ENCODE results near the gene ST6GALNAC3.

ST6GALNAC3 gene

DNA sequence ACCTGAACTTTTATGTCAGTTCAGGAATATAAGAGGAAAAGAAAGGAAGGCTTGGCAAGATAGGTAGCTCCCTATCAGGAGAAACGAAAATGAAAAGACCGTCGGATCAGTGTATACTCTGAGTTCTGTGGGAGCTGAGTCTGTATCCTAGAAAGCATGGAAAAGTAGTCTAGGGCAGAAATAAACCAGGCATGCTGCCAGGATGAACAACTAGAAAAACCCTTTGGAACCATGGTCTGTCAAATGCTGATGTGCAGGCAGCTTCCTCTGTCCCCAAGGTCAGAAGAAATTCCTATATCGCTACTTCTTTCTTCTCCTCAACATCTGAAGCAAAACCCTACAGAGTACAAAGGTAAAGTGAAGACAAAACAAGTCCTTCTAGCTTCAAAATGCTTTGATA lies 268.8 kb downstream of the ST6GALNAC3 start:
- Histone ChIP-seq H3K36me3 (replicated peaks) (no peaks in the 10 kb centered on the region), H3K27me3 (replicated peaks) (no peaks in the 10 kb centered on the region), H3K27ac (no peak overlapping the region), H3K4me3 (ENCODE audit: low read depth, low read length) (no peak overlapping the region)
- TF ChIP-seq, protein P1, sequence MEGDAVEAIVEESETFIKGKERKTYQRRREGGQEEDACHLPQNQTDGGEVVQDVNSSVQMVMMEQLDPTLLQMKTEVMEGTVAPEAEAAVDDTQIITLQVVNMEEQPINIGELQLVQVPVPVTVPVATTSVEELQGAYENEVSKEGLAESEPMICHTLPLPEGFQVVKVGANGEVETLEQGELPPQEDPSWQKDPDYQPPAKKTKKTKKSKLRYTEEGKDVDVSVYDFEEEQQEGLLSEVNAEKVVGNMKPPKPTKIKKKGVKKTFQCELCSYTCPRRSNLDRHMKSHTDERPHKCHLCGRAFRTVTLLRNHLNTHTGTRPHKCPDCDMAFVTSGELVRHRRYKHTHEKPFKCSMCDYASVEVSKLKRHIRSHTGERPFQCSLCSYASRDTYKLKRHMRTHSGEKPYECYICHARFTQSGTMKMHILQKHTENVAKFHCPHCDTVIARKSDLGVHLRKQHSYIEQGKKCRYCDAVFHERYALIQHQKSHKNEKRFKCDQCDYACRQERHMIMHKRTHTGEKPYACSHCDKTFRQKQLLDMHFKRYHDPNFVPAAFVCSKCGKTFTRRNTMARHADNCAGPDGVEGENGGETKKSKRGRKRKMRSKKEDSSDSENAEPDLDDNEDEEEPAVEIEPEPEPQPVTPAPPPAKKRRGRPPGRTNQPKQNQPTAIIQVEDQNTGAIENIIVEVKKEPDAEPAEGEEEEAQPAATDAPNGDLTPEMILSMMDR (IDR thresholded peaks at IDR 0.05; ENCODE audit: low read depth, low read length, missing control alignments): no peak
- in situ Hi-C loops (cut with HindIII; ENCODE audit: low pct_ligation_motif_present, low sequenced_read_pairs): no loop called here
- peak; percentile 3 for DNase-seq

DNA sequence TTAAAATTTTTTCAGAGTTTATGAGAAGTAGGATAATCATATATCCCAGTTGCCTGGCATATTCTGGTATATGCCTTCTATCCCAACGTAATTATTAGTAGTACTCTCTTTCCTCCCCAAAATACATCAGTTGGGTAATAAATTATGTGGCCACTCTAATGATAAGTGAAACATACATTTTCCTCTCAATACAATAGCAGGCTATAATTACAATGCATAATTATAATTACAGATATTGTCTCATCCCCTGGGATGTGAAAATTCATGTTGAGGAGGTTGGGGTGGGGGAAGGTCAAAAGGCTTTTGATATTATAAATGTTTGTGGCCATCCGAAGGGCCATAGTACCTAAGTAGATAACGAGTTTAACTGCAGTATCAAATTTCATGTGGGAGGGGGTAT lies 277.1 kb downstream of the ST6GALNAC3 start:
- H3K27me3 ChIP-seq (replicated peaks): no peaks in the 10 kb centered on the region
- no peak overlapping the region for H3K4me3 ChIP-seq (ENCODE audit: low read depth, low read length)
- in situ Hi-C loops (cut with HindIII; ENCODE audit: low pct_ligation_motif_present, low sequenced_read_pairs): no loop called here
- H3K27ac ChIP-seq: no peak overlapping the region
- no peak for DNase-seq
- no peaks in the 10 kb centered on the region for H3K36me3 ChIP-seq (replicated peaks)
- TF ChIP-seq, protein P1 (IDR thresholded peaks at IDR 0.05; ENCODE audit: low read depth, low read length, missing control alignments): no peak

DNA sequence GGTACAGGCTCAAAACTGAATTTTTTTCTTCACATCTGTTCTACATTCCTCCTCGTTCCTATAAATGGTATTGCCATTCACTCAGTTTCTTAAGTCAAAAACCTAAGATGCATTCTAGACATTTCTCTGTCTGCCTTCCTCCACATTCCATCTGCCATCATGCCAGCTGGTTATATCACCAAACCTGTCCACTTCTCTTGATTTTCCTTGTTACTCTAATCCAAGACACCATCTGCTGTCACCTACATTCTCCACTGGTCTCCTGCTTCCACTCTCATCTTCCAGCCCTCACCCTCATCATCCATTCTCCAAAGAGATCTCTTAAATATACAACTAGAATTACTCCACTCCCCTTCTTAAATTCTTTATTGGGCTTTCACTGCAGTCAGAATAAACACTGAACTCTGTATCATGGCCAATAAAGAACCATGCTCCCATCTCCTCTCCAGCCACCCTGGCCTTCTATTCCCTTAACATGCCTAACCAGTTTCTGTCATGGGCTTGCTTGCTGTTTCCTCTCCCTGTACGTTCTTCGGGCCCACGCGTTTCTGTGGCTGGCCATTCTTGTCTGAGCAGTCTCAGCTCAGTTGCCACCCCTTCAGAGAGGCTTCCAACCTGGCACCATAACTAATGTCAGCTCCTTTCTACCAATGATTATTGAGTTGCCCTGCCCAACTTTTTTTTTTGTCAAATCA lies 278.3 kb downstream of the ST6GALNAC3 start:
- Histone ChIP-seq H3K27me3 (replicated peaks) (no peaks in the 10 kb centered on the region), H3K4me3 (ENCODE audit: low read depth, low read length) (no peak overlapping the region), H3K36me3 (replicated peaks) (no peaks in the 10 kb centered on the region), H3K27ac (no peak overlapping the region)
- in situ Hi-C loops (cut with HindIII; ENCODE audit: low pct_ligation_motif_present, low sequenced_read_pairs): no loop called here
- DNase-seq: no peak
- TF ChIP-seq, protein P1 (IDR thresholded peaks at IDR 0.05; ENCODE audit: low read depth, low read length, missing control alignments): no peak

DNA sequence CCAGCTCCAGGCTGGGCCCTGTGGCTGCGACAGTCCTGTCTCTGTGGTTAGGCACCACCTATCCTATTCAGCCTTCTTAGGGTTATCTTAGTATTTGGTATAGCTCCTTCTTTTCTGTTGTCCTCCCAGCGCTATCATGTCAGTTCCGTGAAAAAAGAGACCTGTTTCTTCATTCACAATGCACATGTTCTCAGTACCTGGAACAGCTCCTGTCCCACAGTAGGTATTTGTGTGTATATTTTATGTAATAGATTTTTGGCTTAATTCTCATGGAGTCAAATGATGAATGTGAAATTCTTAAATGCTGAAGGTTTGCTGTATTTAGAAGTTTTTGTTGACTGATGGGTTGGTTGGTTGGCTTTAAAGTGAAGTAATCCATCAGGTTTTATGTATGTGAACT lies 279.7 kb downstream of the ST6GALNAC3 start:
- TF ChIP-seq, protein P1 (IDR thresholded peaks at IDR 0.05; ENCODE audit: low read depth, low read length, missing control alignments): no peak
- in situ Hi-C loops (cut with HindIII; ENCODE audit: low pct_ligation_motif_present, low sequenced_read_pairs): no loop called here
- DNase-seq: no peak

DNA sequence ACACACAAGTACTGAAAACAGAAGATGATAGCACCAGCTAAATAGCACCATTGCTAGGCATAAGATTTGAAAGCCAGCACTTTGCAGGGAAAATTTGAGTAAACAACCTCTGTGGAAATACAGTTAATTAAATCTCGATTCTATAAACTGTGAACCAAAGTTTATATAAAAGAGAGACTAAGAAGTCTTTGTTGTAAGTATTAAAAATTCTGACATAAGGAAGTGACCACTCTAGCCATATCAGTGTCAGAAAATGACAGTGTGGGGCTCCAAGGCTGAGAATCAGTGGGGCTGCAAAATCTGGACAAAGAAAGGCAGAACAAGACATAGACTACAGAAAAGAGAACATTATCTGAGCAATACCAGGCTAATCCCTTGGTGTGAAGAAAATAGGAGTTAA lies 292.2 kb downstream of the ST6GALNAC3 start:
- Histone ChIP-seq H3K27ac (no peak overlapping the region), H3K27me3 (replicated peaks) (no peaks in the 10 kb centered on the region), H3K4me3 (ENCODE audit: low read depth, low read length) (no peak overlapping the region), H3K36me3 (replicated peaks) (no peaks in the 10 kb centered on the region)
- TF ChIP-seq, protein P1 (IDR thresholded peaks at IDR 0.05; ENCODE audit: low read depth, low read length, missing control alignments): no peak
- in situ Hi-C loops (cut with HindIII; ENCODE audit: low pct_ligation_motif_present, low sequenced_read_pairs): no loop called here
- no peak for DNase-seq

More for the DNA sequence above, 279.7 kb downstream of the ST6GALNAC3 start:
- no peak overlapping the region for H3K4me3 ChIP-seq (ENCODE audit: low read depth, low read length)
- no peaks in the 10 kb centered on the region for H3K27me3 ChIP-seq (replicated peaks)
- H3K36me3 ChIP-seq (replicated peaks): no peaks in the 10 kb centered on the region
- H3K27ac ChIP-seq: no peak overlapping the region

DNA sequence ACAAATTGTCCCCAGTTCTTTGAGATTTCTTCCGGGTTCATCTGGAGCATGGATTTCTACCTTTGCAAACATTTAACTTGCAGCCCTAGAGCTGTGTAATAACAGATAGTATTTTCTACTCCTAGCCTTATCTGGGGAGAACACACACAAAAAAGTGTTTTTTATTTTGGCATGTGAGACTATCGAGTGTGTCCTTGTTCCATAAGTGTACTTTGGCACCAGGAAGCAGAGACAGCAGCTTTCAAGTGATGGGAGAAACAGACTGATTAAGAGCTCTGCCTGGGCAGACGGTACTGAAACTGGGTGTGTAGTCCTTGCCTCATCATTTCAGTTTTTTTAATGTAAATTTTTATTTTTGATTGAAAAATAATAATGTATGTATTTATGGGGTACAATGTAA lies 297.4 kb downstream of the ST6GALNAC3 start:
- H3K27me3 ChIP-seq (replicated peaks): no peaks in the 10 kb centered on the region
- in situ Hi-C loops (cut with HindIII; ENCODE audit: low pct_ligation_motif_present, low sequenced_read_pairs): no loop called here
- TF ChIP-seq, protein P1 (IDR thresholded peaks at IDR 0.05; ENCODE audit: low read depth, low read length, missing control alignments): no peak
- H3K36me3 ChIP-seq (replicated peaks): no peaks in the 10 kb centered on the region
- DNase-seq: no peak
- H3K27ac ChIP-seq: no peak overlapping the region
- H3K4me3 ChIP-seq (ENCODE audit: low read depth, low read length): no peak overlapping the region
